Activated naive CD4-positive, alpha-beta T cell treated with anti-CD3 and anti-CD28 coated beads, Interleukin-2, amount 50 U/mL, for 24 hours (primary cell): ENCODE data around the gene KSR1.

Source experiments
- H3K27ac Mint-ChIP-seq: one replicate; pipeline ENCODE4 v1.8.0; 2021; ENCODE audit warnings: mild to moderate bottlenecking, mixed read lengths
- H3K27me3 Mint-ChIP-seq: one replicate; pipeline ENCODE4 v1.8.0; 2021; ENCODE audit warnings: mixed read lengths
- H3K36me3 Mint-ChIP-seq: one replicate; pipeline ENCODE4 v1.8.0; 2021; ENCODE audit warnings: mixed read lengths
- H3K4me1 Mint-ChIP-seq: one replicate; pipeline ENCODE4 v1.8.0; 2021; ENCODE audit warnings: mixed read lengths
- H3K4me3 Mint-ChIP-seq: one replicate; pipeline ENCODE4 v1.8.0; 2021; ENCODE audit warnings: mild to moderate bottlenecking, mixed read lengths
- H3K9me3 Mint-ChIP-seq: one replicate; pipeline ENCODE4 v1.8.0; 2021; ENCODE audit warnings: mixed read lengths

KSR1 gene

DNA sequence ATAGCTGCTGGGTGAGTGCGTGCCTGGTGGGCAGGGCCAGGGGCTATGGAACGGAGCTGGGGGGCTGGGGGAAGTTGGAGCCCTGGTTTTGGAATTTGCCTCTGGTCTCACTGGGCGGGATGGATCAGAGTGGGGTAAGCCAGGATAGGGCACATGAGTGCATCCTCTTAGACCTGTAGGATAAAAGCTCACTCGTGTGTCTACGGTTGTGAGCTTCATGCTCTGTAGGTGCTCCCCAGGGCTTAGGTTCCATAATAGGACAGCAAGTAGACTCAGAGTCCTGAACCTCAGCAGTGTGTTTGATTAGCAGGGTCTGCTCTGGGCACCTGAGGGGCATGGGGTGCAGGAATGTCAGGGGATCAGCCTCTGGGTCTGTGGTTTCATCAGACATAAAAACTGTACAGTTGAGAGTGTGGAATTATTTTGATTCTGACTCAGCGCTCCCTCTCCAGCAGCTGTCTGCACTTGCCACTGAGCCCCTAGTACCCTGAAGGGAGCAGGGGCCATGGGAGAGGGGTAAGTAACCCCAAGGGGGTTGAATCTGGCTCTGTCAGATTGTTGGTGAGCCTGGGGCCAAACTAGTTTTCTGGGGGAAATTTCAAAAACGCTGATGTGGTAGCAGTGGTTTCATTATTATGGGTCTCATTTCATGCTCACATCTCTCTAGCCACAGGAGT, 90.5 kb downstream of the KSR1 start:
- no peak overlapping the region for H3K4me3 Mint-ChIP-seq
- H3K27me3 Mint-ChIP-seq = no peaks in the 10 kb centered on the region
- H3K36me3 Mint-ChIP-seq = peaks cover 2% of the 10 kb centered on the region
- no peaks in the 10 kb centered on the region for H3K9me3 Mint-ChIP-seq
- H3K4me1 Mint-ChIP-seq = peaks cover 44% of the 10 kb centered on the region
- H3K27ac Mint-ChIP-seq = no peak overlapping the region

DNA sequence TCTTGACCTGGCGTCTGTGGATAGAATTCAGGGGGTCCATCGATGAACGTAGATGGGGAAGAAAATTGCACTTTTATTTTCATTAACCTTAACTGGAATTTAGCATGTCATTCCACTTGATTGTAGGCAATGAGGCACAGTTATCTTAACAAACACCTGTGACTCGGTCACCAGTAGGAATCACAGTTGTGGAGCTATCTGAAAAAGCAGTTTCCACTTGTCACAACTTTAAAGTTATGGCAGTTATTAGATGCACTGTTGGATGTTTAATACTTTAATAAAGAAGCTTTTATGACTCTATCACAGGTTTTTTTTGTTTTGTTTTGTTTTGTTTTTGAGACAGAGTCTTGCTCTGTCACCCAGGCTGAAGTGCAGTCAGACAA, 91.0 kb downstream of the KSR1 start:
- H3K27ac Mint-ChIP-seq = no peak overlapping the region
- no peaks in the 10 kb centered on the region for H3K27me3 Mint-ChIP-seq
- peaks cover 2% of the 10 kb centered on the region for H3K36me3 Mint-ChIP-seq
- no peaks in the 10 kb centered on the region for H3K9me3 Mint-ChIP-seq
- peaks cover 41% of the 10 kb centered on the region for H3K4me1 Mint-ChIP-seq
- H3K4me3 Mint-ChIP-seq = no peak overlapping the region

DNA sequence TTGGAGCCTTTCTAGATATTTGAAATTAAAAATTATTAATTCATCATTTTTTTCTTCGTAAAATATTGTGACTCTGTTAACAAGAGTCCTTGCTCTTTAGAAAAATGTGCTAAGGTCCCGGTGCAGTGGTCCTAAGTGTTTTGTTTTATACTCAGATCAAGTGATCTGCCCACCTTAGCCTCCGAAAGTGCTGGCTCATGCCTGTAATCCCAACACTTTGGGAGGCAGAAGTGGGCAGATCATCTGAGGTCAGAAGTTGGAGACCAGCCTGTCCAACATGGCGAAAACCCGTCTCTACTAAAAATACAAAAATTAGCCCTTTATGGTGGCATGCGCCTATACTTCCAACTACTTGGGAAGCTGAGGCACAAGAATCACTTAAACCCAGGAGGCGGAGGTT, 92.1 kb downstream of the KSR1 start:
- peaks cover 47% of the 10 kb centered on the region for H3K4me1 Mint-ChIP-seq
- no peaks in the 10 kb centered on the region for H3K9me3 Mint-ChIP-seq
- H3K27ac Mint-ChIP-seq = no peak overlapping the region
- peaks cover 5% of the 10 kb centered on the region for H3K36me3 Mint-ChIP-seq
- no peaks in the 10 kb centered on the region for H3K27me3 Mint-ChIP-seq
- no peak overlapping the region for H3K4me3 Mint-ChIP-seq

DNA sequence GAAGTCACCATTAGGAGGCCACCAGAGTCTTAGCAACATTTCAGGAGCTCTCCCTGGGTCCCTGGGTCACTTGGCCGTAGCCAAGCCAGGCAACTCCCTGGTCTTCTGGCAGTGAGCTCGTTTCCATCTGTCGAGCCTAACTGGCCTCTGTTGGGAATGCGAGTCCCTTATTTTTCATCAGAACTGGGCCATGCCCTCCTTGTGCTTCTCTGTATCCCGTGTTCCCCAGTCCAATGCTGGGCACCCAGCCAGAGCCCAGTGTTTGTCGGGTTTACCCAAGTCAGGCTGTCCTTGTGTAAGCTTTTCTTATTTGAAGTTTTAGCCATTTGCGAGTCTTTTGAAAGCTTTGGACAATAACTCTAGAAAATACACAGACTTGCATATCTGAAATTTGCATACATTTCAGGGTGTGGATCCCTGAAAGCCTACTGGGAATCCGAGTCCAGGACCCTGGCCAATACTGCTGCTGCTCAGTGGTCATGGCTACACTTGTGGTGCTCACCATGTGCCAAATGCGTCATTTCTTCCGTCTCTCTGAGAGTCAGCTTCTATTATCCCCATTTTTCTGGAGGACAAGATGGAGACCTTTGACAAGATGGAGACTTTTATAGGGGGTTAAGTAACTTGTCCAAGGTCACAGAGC, 93.1 kb downstream of the KSR1 start:
- H3K36me3 Mint-ChIP-seq = peaks cover 5% of the 10 kb centered on the region
- H3K9me3 Mint-ChIP-seq = no peaks in the 10 kb centered on the region
- peaks cover 37% of the 10 kb centered on the region for H3K4me1 Mint-ChIP-seq
- no peak overlapping the region for H3K27ac Mint-ChIP-seq
- no peak overlapping the region for H3K4me3 Mint-ChIP-seq
- H3K27me3 Mint-ChIP-seq = no peaks in the 10 kb centered on the region

DNA sequence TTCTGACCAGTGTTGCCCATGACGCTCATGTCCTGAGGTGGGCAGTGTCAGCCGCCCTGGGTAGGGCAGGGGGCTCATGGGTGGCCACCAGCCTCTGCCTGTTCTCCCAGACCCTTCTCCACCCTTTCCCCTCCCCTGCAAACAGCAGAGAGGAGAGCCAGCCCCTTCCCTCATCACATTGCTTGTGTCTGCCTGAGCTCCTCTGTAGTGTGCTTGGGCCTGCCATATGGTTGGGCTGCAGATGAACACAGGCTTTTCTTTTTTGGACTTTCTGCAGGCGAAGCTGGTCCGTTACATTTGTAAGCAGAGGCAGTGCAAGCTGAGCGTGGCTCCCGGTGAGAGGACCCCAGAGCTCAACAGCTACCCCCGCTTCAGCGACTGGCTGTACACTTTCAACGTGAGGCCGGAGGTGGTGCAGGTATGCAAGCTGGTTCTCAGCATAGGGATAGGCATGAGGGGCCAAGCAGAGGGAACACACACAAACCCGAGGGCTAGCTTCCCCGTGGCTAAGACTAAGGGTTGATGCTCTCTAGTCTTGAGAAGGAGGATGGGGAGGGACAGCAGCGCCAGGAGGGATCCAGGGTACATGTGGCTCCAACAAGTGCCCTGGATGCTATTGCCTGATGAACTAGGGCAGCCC, 94.2 kb downstream of the KSR1 start:
- Mint-ChIP-seq H3K9me3 (no peaks in the 10 kb centered on the region), H3K27ac (no peak overlapping the region), H3K27me3 (no peaks in the 10 kb centered on the region), H3K36me3 (peaks cover 10% of the 10 kb centered on the region), H3K4me3 (no peak overlapping the region), H3K4me1 (peaks cover 32% of the 10 kb centered on the region)

DNA sequence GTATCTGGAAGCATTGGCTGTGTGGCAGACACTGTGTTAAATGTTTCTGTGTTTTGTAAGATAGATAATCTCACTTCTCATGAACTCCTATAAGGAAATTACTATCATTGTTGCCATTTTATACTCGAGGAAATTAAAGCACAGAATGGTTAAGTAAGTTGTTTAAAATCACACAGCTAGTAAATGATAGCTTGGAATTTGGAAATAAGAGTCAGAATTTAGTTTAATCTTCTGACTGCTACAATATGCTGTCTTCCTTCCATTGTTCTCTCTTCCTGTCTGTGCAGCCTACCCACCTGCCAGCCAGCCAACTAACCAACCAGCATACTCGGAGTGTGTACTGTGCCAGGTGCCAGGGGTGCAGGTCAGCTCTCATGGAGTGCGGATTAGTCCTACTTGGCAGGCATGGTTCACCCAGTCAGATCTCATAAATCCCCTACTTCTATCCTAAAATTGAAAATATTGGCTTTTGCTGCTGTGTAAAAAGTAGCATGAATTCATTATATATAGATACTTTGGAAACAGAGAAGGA, 94.8 kb downstream of the KSR1 start:
- H3K4me1 Mint-ChIP-seq = peaks cover 27% of the 10 kb centered on the region
- H3K36me3 Mint-ChIP-seq = peaks cover 10% of the 10 kb centered on the region
- no peaks in the 10 kb centered on the region for H3K27me3 Mint-ChIP-seq
- no peaks in the 10 kb centered on the region for H3K9me3 Mint-ChIP-seq
- no peak overlapping the region for H3K4me3 Mint-ChIP-seq
- no peak overlapping the region for H3K27ac Mint-ChIP-seq

DNA sequence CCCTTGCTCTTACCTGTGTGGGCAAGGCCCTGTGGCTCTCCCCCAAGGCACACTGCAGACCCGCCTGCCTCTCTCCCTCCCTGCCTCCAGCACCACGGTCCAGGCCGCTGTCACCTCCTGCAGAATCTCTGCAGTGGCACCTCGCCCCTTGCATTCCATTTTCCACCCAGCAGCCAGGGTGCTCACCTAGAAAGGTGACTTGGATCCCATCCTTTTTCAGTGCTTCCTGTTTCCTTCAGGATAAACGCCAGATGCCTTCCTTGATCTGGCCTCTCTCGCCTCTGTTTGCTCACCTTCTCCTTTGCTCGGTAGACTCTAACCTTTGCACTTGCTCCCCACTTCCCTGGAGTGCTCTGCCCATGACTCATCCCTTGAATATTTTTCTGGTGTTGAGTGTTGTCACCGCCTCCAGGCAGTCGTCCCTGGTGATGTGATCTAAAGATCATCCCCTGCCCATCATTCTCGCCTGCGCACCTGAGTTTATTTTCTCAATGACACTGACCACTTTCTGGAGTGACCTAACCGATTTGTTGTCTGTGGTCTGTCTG, 95.5 kb downstream of the KSR1 start:
- Mint-ChIP-seq H3K27ac (no peak overlapping the region), H3K4me3 (no peak overlapping the region), H3K9me3 (no peaks in the 10 kb centered on the region), H3K4me1 (peaks cover 20% of the 10 kb centered on the region), H3K27me3 (no peaks in the 10 kb centered on the region), H3K36me3 (peaks cover 10% of the 10 kb centered on the region)

DNA sequence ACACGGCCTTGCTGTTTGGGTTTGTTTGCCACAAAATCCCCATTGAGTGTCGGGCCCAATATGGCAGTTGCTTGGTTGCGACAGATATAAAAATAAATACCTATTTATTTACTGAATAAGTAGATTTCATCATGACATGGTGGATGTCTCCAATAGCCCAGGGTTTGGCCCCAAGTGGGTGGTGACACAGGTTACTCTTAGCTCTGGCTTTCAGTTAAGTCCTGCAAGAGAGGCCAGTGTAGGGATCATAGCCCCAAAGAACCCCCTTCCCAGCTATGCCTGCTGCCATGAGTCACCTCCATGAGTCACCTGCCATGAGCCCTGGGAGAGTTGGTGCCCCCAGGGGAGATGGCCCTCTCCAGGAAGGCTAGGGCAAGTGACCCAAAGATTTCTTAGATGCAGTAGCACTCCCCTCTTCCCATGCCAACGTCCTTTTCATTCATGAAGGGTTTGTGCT, 96.1 kb downstream of the KSR1 start:
- peaks cover 10% of the 10 kb centered on the region for H3K36me3 Mint-ChIP-seq
- H3K9me3 Mint-ChIP-seq = no peaks in the 10 kb centered on the region
- H3K27ac Mint-ChIP-seq = no peak overlapping the region
- no peaks in the 10 kb centered on the region for H3K27me3 Mint-ChIP-seq
- peaks cover 14% of the 10 kb centered on the region for H3K4me1 Mint-ChIP-seq
- H3K4me3 Mint-ChIP-seq = no peak overlapping the region

DNA sequence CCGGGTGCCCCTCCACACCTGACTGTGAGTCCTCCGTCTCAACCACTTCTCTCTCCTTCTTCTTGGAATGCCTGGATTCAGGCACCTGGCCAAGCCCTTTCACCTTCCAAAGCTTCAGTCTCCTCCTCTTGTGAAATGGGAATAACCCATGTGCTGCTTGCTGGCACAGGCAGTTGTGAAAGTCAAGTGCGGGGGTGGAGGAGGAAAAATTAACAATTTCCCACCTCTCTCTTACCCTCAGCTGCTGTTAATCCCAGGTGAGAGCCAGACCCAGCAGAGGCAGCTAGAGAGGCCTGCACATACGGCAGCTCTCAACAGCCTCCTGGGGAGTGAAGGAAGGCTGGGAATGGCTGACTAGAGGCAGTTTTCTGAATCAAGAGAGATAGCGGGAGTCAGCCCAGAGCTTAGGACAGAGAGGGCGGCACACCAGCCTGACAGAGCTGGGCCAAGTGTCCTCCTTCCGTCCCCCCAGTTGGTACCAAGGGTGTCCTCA, 96.8 kb downstream of the KSR1 start:
- H3K4me3 Mint-ChIP-seq = no peak overlapping the region
- H3K4me1 Mint-ChIP-seq = peaks cover 14% of the 10 kb centered on the region
- H3K27me3 Mint-ChIP-seq = no peaks in the 10 kb centered on the region
- H3K36me3 Mint-ChIP-seq = peaks cover 10% of the 10 kb centered on the region
- H3K9me3 Mint-ChIP-seq = no peaks in the 10 kb centered on the region
- H3K27ac Mint-ChIP-seq = no peak overlapping the region

DNA sequence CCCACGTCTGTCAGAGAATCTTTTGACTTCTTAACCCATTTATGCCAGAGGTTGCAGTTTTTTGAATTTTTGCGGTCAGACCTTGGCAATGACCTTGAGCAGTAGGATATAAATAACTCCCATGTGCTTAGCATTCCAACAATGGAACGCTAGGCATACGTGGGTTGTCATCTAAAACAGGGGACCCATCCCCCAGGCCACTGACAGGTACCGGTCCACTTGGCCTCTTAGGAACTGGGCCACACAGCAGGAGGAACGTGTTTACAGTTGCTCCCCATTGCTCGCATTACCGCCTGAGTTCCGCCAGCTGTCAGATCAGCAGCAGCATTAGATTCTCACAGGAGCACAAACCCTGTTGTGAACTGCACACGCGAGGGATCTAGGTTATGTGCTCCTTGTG, 97.9 kb downstream of the KSR1 start:
- Mint-ChIP-seq H3K4me3 (no peak overlapping the region), H3K27ac (no peak overlapping the region), H3K27me3 (no peaks in the 10 kb centered on the region), H3K36me3 (peaks cover 10% of the 10 kb centered on the region), H3K9me3 (no peaks in the 10 kb centered on the region), H3K4me1 (peaks cover 14% of the 10 kb centered on the region)

DNA sequence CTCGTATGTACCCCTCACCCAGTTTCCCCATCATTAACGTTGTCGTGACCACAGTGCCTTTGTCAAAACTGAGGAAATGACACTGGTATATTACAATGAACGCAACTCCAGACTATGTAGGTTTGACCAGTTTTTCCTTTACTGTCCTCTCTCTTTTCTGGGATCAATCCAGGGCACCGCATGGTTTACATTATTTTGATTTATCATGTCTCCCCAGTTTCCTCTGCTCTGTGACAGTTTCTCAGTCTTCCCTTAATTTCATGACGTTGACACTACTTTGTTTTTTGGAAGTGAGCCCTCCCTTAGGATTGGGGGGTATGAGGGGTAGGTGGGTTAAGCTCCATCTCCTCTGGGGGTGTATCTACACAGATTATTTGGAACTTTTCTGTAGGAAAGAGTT, 98.7 kb downstream of the KSR1 start:
- H3K4me3 Mint-ChIP-seq = no peak overlapping the region
- no peak overlapping the region for H3K27ac Mint-ChIP-seq
- H3K4me1 Mint-ChIP-seq = peaks cover 14% of the 10 kb centered on the region
- no peaks in the 10 kb centered on the region for H3K9me3 Mint-ChIP-seq
- H3K36me3 Mint-ChIP-seq = peaks cover 14% of the 10 kb centered on the region
- H3K27me3 Mint-ChIP-seq = no peaks in the 10 kb centered on the region

DNA sequence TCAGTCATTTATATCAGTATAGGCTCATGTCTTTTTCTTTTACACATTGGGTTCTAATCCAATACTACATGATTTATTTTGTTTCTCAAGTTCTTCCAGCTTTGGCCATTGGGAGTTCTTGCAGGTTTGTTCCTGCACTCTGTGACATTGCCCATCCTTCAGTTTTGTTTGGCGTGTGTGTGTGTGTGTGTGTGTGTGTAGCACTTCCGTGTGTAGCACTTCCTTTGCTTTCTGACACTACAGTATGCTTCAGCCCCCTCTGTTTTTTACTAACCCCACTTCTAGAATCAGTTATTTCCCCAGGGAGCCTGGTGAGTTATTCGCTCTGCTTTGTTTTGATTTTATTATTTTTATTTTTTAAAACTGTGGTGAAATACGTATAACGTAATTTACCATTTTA, 99.1 kb downstream of the KSR1 start:
- Mint-ChIP-seq H3K4me3 (no peak overlapping the region), H3K36me3 (peaks cover 14% of the 10 kb centered on the region), H3K9me3 (no peaks in the 10 kb centered on the region), H3K27me3 (no peaks in the 10 kb centered on the region), H3K4me1 (peaks cover 14% of the 10 kb centered on the region), H3K27ac (no peak overlapping the region)

DNA sequence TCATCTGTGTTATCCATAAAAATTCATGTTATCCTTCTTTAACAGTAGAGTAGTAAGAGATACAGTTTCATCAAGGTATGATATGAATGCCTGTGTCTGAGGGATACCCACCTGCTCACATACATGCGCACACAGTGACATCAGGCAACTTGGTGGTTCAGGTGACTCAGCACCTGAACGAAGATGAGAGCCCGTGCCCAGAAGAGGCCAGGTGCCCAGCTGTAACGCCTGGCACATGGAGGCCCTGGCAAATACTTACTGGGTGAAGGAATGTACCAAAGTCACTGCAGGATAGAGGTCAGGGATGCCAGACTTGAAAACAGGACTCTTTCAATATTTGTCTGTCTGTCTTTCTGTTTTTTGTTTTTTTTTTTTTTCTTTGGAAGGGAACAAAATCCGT, 102.1 kb downstream of the KSR1 start:
- Mint-ChIP-seq H3K4me3 (no peak overlapping the region), H3K36me3 (peaks cover 11% of the 10 kb centered on the region), H3K27ac (no peak overlapping the region), H3K4me1 (peaks cover 7% of the 10 kb centered on the region), H3K27me3 (no peaks in the 10 kb centered on the region), H3K9me3 (no peaks in the 10 kb centered on the region)

DNA sequence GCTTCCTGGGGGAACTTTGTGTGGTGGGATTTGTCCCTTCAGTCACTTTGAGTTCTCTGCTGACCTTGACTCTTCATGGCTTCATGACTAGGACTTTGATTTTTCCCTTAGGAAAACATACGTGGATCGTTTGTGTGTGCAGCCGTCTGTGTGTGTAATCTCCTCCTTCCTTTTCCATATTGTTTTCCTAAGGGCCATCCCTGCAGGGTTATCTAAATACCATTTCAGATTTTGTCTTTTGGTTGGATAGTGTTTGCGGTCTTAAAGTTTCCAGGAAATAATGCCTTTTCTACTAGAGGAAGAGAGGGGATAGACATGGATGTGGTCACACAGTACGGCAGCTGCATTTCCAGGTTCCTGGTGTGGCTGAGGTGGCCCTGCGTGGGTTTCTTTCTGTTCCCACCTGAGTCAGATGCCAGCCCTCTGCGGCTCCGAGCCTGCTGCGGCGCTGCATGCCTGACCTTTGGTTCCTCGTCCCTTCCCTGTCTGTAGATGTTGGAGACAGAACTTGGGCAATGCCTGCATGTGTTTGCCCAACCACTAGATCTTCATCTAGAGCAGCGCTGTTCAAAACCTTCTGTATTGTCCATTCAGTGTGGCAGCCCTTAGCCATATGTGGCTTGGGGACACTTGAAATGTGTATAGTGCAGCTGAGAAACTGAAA, 102.7 kb downstream of the KSR1 start:
- Mint-ChIP-seq H3K9me3 (no peaks in the 10 kb centered on the region), H3K36me3 (peaks cover 13% of the 10 kb centered on the region), H3K4me1 (peaks cover 7% of the 10 kb centered on the region), H3K27ac (no peak overlapping the region), H3K4me3 (no peak overlapping the region), H3K27me3 (no peaks in the 10 kb centered on the region)
